ENCODE results near the gene KLK13. TPM values are rescaled to one million over a fixed set of nuclear protein-coding genes. Genes with fewer than 3 reads are reported as not detected.

Gene KLK13
- total and polyA plus RNA-seq, 2 of the 13 experiments (the other 11 are each of a cell fraction or from before 2014, with no cell fraction given), result 0.09 TPM; not detected in 1

DNA sequence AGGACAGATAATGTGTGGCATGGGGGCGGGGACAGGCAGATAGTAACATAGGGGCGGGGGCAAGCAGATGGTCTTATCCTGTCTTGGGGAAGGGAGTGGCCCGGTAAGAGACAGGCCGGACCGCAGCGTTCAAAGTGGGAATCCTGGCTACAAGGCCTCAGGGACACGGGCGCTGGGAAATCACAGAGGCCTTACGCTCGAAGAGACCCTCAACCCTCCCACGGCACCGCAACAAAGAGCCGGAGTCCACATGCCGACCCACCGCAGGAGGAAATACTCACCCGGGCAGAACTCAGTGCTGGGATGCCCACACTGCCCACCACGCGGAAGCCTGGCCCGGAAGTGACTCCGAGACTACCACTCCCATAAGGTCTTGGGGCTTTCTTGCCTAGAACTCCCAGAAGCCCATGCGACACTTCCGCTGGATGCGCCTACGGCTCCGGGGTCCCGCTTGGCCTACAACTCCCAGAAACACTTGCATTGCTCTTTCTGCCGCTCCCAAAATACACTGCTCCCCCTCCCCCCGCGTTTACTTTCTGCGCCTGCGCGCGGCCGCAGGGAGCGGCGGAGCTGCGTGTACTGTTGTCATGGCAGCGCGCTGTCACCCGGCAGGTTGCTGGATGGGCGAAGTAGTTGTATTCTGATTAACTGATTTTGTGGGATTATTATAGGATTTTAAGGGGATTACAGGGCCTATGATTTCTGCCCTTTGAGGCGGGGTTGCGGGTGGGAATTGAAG, 43.3 kb upstream of the KLK13 start, which contains the start of gene CTU1 (continued):
- TF ChIP-seq ZNF607 (CRISPR knock-in tag; IDR thresholded peaks at IDR 0.05; ENCODE audit: borderline replicate concordance) (no peak; the same call in 1 of the 2 replicates), TAF15 (IDR thresholded peaks at IDR 0.05; ENCODE audit: low read depth, low read length, poor library complexity, severe bottlenecking) (no peak), ZNF629 (CRISPR knock-in tag; conservative IDR thresholded peaks at IDR 0.05) (0 out of 2 replicates have a peak, but pooled peaks have one; percentile 17), ZNF770 (CRISPR knock-in tag; IDR thresholded peaks at IDR 0.05) (no peak), ZNF326 (CRISPR knock-in tag; IDR thresholded peaks at IDR 0.05; ENCODE audit: borderline replicate concordance) (no peak), FOXP4 (CRISPR knock-in tag; IDR thresholded peaks at IDR 0.05) (peak; percentile 54; the same call in 1 of the 2 replicates), GLMP (CRISPR knock-in tag; IDR thresholded peaks at IDR 0.05; ENCODE audit: borderline replicate concordance) (no peak), ZNF136 (CRISPR knock-in tag; IDR thresholded peaks at IDR 0.05; ENCODE audit: low read depth) (no peak), ZFP36 (IDR thresholded peaks at IDR 0.05; ENCODE audit: borderline replicate concordance, low read depth, low read length, partially characterized antibody) (no peak), ZFP36L1 (CRISPR knock-in tag; IDR thresholded peaks at IDR 0.05) (no peak), TAF1 (CRISPR knock-in tag; IDR thresholded peaks at IDR 0.05) (peak; percentile 53; the same call in 1 of the 2 replicates), ATF5 (CRISPR knock-in tag; IDR thresholded peaks at IDR 0.05; ENCODE audit: low read depth) (no peak), FOSL1 (CRISPR knock-in tag; IDR thresholded peaks at IDR 0.05; ENCODE audit: borderline replicate concordance) (no peak), ZNF546 (CRISPR knock-in tag; conservative IDR thresholded peaks at IDR 0.05) (no peak), KMT2B (CRISPR knock-in tag; IDR thresholded peaks at IDR 0.05) (no peak; the same call in 1 of the 2 replicates), ATF1 (CRISPR knock-in tag; IDR thresholded peaks at IDR 0.05) (peak; percentile 56), PHF21A (CRISPR knock-in tag; IDR thresholded peaks at IDR 0.05) (no peak; the same call in 1 of the 2 replicates), MTF2 (CRISPR knock-in tag; IDR thresholded peaks at IDR 0.05; ENCODE audit: borderline replicate concordance) (no peak)
- TF ChIP-seq, protein P1, sequence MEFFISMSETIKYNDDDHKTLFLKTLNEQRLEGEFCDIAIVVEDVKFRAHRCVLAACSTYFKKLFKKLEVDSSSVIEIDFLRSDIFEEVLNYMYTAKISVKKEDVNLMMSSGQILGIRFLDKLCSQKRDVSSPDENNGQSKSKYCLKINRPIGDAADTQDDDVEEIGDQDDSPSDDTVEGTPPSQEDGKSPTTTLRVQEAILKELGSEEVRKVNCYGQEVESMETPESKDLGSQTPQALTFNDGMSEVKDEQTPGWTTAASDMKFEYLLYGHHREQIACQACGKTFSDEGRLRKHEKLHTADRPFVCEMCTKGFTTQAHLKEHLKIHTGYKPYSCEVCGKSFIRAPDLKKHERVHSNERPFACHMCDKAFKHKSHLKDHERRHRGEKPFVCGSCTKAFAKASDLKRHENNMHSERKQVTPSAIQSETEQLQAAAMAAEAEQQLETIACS (CRISPR knock-in tag; IDR thresholded peaks at IDR 0.05), result peak; percentile 17; the same call in 1 of the 2 replicates
- TF ChIP-seq, protein P2, sequence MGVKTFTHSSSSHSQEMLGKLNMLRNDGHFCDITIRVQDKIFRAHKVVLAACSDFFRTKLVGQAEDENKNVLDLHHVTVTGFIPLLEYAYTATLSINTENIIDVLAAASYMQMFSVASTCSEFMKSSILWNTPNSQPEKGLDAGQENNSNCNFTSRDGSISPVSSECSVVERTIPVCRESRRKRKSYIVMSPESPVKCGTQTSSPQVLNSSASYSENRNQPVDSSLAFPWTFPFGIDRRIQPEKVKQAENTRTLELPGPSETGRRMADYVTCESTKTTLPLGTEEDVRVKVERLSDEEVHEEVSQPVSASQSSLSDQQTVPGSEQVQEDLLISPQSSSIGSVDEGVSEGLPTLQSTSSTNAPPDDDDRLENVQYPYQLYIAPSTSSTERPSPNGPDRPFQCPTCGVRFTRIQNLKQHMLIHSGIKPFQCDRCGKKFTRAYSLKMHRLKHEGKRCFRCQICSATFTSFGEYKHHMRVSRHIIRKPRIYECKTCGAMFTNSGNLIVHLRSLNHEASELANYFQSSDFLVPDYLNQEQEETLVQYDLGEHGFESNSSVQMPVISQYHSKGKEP (CRISPR knock-in tag; IDR thresholded peaks at IDR 0.05), result no peak
